ACC112 (cell line): Measurements from ENCODE around the gene EN2.

Source experiments
- H2AFZ ChIP-seq: fragments of 200-600 bp; sonication (generic); one replicate; pipeline ENCODE4 v1.6.0; 2017; ENCODE audit warnings: antibody characterized with exemption, low read length; ENCODE audit not compliant: unreplicated experiment
- H3K27ac ChIP-seq: fragments of 200-600 bp; sonication (generic); 2 replicates; pipeline ENCODE4 v1.5.1; 2014; ENCODE audit warnings: low read depth, mild to moderate bottlenecking, antibody characterized with exemption, low read length, moderate library complexity
- H3K27me3 ChIP-seq: fragments of 200-600 bp; sonication (generic); 2 replicates; pipeline ENCODE4 v1.6.1; 2014; ENCODE audit warnings: mild to moderate bottlenecking, antibody characterized with exemption, low read length, moderate library complexity, mixed read lengths; ENCODE audit not compliant: insufficient read depth
- H3K36me3 ChIP-seq: fragments of 200-600 bp; sonication (generic); 2 replicates; pipeline ENCODE4 v1.6.1; 2016; ENCODE audit warnings: mild to moderate bottlenecking, antibody characterized with exemption, low read length, moderate library complexity, mixed read lengths; ENCODE audit not compliant: insufficient read depth
- H3K4me1 ChIP-seq: fragments of 200-600 bp; sonication (generic); one replicate; pipeline ENCODE4 v1.6.1; 2016; ENCODE audit warnings: low read length, mixed read lengths; ENCODE audit not compliant: insufficient read depth, unreplicated experiment, control insufficient read depth
- H3K4me3 ChIP-seq: fragments of 200-600 bp; sonication (generic); 2 replicates; pipeline ENCODE4 v1.5.1; 2014; ENCODE audit warnings: mild to moderate bottlenecking, low read depth, low read length
- H3K79me2 ChIP-seq: fragments of 200-600 bp; sonication (generic); one replicate; pipeline ENCODE4 v1.6.0; 2016; ENCODE audit warnings: low read length; ENCODE audit not compliant: control insufficient read depth, unreplicated experiment, insufficient read depth

Gene EN2

GRCh38 chr7:155506854-155507337 is 49.0 kb downstream of the EN2 start:
- Histone ChIP-seq H2AFZ (no peak overlapping the region), H3K4me1 (no peaks in the 10 kb centered on the region), H3K27me3 (peaks cover 100% of the 10 kb centered on the region), H3K27ac (no peak overlapping the region), H3K4me3 (no peak overlapping the region), H3K36me3 (no peaks in the 10 kb centered on the region), H3K79me2 (no peaks in the 10 kb centered on the region)

- H3K36me3 ChIP-seq = no peaks in the 10 kb centered on the region
- peaks cover 100% of the 10 kb centered on the region for H3K27me3 ChIP-seq
- H3K27ac ChIP-seq = no peak overlapping the region
- no peaks in the 10 kb centered on the region for H3K79me2 ChIP-seq
- no peak overlapping the region for H3K4me3 ChIP-seq
- H3K4me1 ChIP-seq = no peaks in the 10 kb centered on the region
- no peak overlapping the region for H2AFZ ChIP-seq
Observed at GRCh38 chr7:155507576-155507975, 49.6 kb downstream of the EN2 start.

GRCh38 chr7:155508376-155509358 is 50.7 kb downstream of the EN2 start:
- peaks cover 100% of the 10 kb centered on the region for H3K27me3 ChIP-seq
- no peaks in the 10 kb centered on the region for H3K4me1 ChIP-seq
- no peaks in the 10 kb centered on the region for H3K79me2 ChIP-seq
- H3K4me3 ChIP-seq = no peak overlapping the region
- H3K36me3 ChIP-seq = no peaks in the 10 kb centered on the region
- H2AFZ ChIP-seq = no peak overlapping the region
- H3K27ac ChIP-seq = no peak overlapping the region

GRCh38 chr7:155509359-155509724 is 51.4 kb downstream of the EN2 start:
- H2AFZ ChIP-seq = no peak overlapping the region
- no peaks in the 10 kb centered on the region for H3K4me1 ChIP-seq
- no peak overlapping the region for H3K4me3 ChIP-seq
- H3K27me3 ChIP-seq = peaks cover 100% of the 10 kb centered on the region
- H3K36me3 ChIP-seq = no peaks in the 10 kb centered on the region
- no peak overlapping the region for H3K27ac ChIP-seq
- no peaks in the 10 kb centered on the region for H3K79me2 ChIP-seq

GRCh38 chr7:155509725-155510551 is 52.0 kb downstream of the EN2 start:
- no peak overlapping the region for H3K4me3 ChIP-seq

GRCh38 chr7:155510975-155511701 is 53.2 kb downstream of the EN2 start:
- Histone ChIP-seq H3K79me2 (no peaks in the 10 kb centered on the region), H2AFZ (no peak overlapping the region), H3K4me1 (no peaks in the 10 kb centered on the region), H3K27ac (no peak overlapping the region), H3K36me3 (no peaks in the 10 kb centered on the region), H3K27me3 (peaks cover 92% of the 10 kb centered on the region), H3K4me3 (no peak overlapping the region)

More at GRCh38 chr7:155509725-155510551, 52.0 kb downstream of the EN2 start:
- Histone ChIP-seq H2AFZ (no peak overlapping the region), H3K36me3 (no peaks in the 10 kb centered on the region), H3K4me1 (no peaks in the 10 kb centered on the region), H3K27me3 (peaks cover 96% of the 10 kb centered on the region), H3K79me2 (no peaks in the 10 kb centered on the region), H3K27ac (no peak overlapping the region)

- no peak overlapping the region for H3K27ac ChIP-seq
- H3K4me1 ChIP-seq = no peaks in the 10 kb centered on the region
- peaks cover 92% of the 10 kb centered on the region for H3K27me3 ChIP-seq
- H3K79me2 ChIP-seq = no peaks in the 10 kb centered on the region
- no peaks in the 10 kb centered on the region for H3K36me3 ChIP-seq
- no peak overlapping the region for H2AFZ ChIP-seq
- H3K4me3 ChIP-seq = no peak overlapping the region
Observed at GRCh38 chr7:155511702-155511996, 53.7 kb downstream of the EN2 start.

- Histone ChIP-seq H3K27me3 (peaks cover 92% of the 10 kb centered on the region), H3K27ac (no peak overlapping the region), H3K79me2 (no peaks in the 10 kb centered on the region), H3K4me1 (no peaks in the 10 kb centered on the region), H3K36me3 (no peaks in the 10 kb centered on the region), H3K4me3 (no peak overlapping the region), H2AFZ (no peak overlapping the region)
Observed at GRCh38 chr7:155512246-155512887, 54.4 kb downstream of the EN2 start.

- H3K79me2 ChIP-seq = no peaks in the 10 kb centered on the region
- peaks cover 92% of the 10 kb centered on the region for H3K27me3 ChIP-seq
- no peaks in the 10 kb centered on the region for H3K36me3 ChIP-seq
- H3K4me1 ChIP-seq = no peaks in the 10 kb centered on the region
- no peak overlapping the region for H3K27ac ChIP-seq
- no peak overlapping the region for H2AFZ ChIP-seq
- H3K4me3 ChIP-seq = no peak overlapping the region
Observed at GRCh38 chr7:155513543-155514285, 55.8 kb downstream of the EN2 start.
